Transverse colon (tissue), 4 donors: ENCODE data around the gene PLA2G4D.

Experiments
- CTCF ChIP-seq, 5 experiments: fragments of 200-600 bp in 3 of 5; fragments of 450-650 bp in 2 of 5; sonication (generic) in 3 of 5; IDR thresholded peaks; 1 replicate in 2 of 5; 2 replicates in 3 of 5; pipeline ENCODE4 v1.5.1; 2016 to 2017; ENCODE audit warnings: antibody characterized with exemption in 5 of 5, inconsistent platforms in 3 of 5, mild to moderate bottlenecking in 2 of 5, moderate library complexity in 1 of 5
- EP300 ChIP-seq: sonication (generic); formaldehyde crosslinking; IDR thresholded peaks from one replicate; pipeline ENCODE4 v1.6.1; 2017; ENCODE audit warnings: antibody characterized with exemption, low read depth
- POLR2A ChIP-seq: fragments of 450-650 bp; IDR thresholded peaks from one replicate; pipeline ENCODE4 v1.6.1; 2016; ENCODE audit warnings: antibody characterized with exemption, mild to moderate bottlenecking, moderate library complexity
- POLR2AphosphoS5 ChIP-seq, 3 donors: sonication (generic); formaldehyde crosslinking; IDR thresholded peaks; one replicate each; pipeline ENCODE4 v1.6.1; 2016; ENCODE audit warnings: antibody characterized with exemption in 3 of 3

DNA sequence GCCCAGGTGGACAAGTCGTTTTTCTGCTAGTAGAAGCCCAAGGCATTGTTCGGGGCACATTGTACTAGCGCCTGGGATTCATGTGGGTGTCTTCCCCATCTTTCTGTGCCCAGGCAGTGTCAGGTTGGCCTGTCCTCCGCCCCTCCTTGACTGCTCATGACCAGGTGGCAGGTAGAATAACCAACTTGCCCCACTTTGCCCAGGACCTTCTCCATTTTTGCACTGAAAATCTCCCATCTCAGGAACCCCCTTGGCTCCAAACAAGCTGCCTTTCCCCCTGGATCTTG, 33.9 kb downstream of the PLA2G4D start:
- no peak for TF ChIP-seq POLR2A
- no peak for TF ChIP-seq CTCF (IDR thresholded peaks at IDR 0.05)
- no peak for TF ChIP-seq EP300
- TF ChIP-seq POLR2AphosphoS5 (IDR thresholded peaks at IDR 0.05), result no peak
